ENCODE measurements around the gene PLEKHA8.

The PLEKHA8 gene

DNA sequence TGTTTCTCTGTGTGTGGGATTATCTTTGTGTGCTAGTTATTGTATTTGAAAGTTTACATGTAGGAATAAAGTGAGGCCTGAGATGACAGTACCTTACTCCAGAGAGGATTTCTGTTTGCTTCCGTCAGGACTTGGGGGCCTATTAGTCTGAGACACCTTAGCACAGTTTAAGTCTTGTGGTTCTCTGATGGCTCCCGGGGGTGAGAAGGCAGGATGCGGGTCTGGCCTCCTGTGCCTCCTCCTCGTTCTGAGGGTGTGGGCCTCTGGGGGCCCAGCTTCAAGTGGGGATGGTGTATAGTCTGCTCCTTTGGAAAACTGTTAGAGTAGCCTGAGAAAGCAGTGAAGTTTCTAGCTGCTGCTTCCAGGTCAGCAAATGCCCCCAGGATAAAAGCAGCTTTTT is 119.0 kb downstream of the PLEKHA8 start:
- DNase-seq = no peak

- DNase-seq = no peak
Measured at GRCh38 chr7:30147785-30148184, 119.6 kb downstream of the PLEKHA8 start.

DNA sequence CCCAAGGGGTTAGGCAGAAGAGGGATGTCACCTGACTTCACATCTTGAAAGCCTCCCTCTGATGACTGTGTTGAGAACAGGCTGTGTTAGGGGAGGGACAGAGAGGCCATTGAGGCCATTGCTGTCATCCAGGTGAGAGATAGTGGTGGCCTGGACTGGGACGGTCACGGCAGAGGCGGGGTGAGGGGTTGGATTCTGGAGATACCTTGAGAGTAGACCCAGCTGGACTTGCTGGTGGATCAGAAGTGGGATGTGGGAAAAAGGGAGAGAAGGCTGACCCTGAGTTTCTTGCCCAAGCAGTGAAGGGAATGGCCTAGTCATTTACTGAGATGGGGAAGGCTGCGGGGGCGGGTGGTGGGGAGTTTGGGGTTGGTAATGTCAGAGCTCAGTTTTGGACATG is 120.2 kb downstream of the PLEKHA8 start:
- DNase-seq = no peak

- peak; percentile 28 to 61 (median 58) for DNase-seq
Measured at GRCh38 chr7:30148951-30149459, 120.8 kb downstream of the PLEKHA8 start.

GRCh38 chr7:30149640-30150272 is 121.5 kb downstream of the PLEKHA8 start:
- no peak for DNase-seq

GRCh38 chr7:30150711-30151110 is 122.5 kb downstream of the PLEKHA8 start:
- no peak for DNase-seq

GRCh38 chr7:30154111-30154587 is 125.9 kb downstream of the PLEKHA8 start:
- DNase-seq = no peak

GRCh38 chr7:30155481-30155880 is 127.3 kb downstream of the PLEKHA8 start:
- no peak for DNase-seq

GRCh38 chr7:30157204-30157603 is 129.0 kb downstream of the PLEKHA8 start:
- DNase-seq = no peak

GRCh38 chr7:30159163-30159562 is 131.0 kb downstream of the PLEKHA8 start:
- DNase-seq = peak in 2 of 4 experiments; percentile 42 to 47

DNA sequence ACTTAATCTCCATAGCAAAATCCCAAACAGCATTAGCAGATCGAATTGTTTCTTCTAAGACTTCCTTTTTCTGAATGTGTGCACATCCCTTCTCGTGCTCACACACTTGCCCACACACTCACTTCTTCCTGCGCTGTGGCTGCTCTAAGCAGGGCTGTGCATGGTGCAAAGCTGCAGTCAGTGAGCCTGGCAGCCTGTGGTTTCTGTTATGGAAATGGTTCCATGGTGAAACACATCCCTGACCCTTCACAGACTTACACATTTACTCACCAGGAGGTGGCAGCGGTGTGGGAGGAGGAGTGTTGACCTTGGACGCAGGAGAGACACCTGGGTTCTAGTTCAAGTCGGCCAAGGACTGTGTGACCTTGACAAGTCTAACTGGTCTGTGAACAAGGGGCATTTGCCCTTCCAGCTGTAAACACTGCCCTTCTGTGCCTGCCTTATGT is 131.5 kb downstream of the PLEKHA8 start:
- DNase-seq = peak; percentile 82 to 96 (median 92)

- DNase-seq = no peak
Measured at GRCh38 chr7:30160329-30160728, 132.1 kb downstream of the PLEKHA8 start.

DNA sequence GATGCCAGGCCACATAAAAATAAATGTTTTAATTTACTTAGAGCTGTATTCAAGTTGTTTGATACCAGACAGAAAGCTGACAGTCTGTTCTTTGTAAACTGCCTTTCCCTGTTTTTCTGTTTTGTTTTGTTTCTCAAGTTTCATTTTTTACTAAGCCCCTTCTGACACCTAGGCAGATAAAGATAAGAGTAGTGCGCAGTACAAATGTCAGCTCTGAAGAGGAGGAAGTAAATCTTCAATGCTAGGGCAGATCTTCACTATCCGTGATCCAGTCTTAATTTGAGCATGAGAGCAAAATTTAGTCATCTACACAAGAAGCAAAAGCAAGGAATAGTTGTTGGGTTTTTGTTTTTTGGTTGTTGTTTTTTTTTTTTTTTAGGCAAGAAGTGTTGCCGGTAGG is 133.9 kb downstream of the PLEKHA8 start:
- peak in 2 of 4 experiments; percentile 21 to 29 for DNase-seq

DNA sequence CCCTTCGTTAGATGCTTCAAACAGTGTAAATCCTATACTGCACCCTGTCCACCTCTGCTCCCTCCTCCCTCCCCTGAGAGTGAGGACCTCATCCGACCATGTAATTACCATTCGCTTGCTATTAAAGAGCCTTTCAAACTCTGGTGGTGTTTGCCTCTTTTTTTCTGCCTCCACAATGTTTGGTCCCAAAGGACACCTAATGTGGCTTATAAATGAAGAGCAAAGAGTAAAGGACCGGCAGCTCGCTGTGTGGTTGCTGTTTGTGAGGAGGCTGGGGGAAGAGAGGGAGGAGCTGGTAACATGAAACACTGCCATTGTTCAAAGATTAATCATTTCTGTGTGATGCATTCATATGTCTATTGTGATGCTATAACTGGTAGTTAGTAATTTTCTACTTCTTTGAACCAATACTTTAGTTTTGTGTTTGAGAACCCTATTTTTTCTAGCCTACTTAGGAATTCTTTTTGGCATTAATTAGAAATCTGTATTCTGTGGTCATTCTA is 134.5 kb downstream of the PLEKHA8 start:
- DNase-seq = no peak

GRCh38 chr7:30163231-30163894 is 135.2 kb downstream of the PLEKHA8 start:
- DNase-seq = peak; percentile 74 to 85 (median 82)

DNA sequence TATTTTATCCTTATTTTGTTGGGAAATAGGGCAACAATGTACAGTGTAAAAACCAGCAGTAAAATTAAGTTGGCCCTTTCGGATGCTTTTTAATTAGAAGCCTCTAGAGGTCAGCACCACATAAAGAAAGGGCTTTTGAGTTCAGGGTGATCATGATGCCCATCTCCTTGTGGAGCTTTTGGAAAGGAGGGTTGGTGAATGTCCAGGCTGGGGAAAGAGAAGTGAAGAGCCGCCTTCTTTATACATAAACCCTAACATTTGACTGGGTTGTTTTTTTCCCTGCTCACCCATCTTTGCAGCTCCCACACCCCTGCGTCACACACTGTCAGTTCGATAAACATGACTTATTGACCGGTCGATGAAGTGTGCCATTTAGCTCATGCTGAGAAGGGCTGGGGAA is 136.4 kb downstream of the PLEKHA8 start:
- peak; percentile 74 to 90 (median 79) for DNase-seq

- no peak for DNase-seq
Measured at GRCh38 chr7:30165590-30165989, 137.4 kb downstream of the PLEKHA8 start.

DNA sequence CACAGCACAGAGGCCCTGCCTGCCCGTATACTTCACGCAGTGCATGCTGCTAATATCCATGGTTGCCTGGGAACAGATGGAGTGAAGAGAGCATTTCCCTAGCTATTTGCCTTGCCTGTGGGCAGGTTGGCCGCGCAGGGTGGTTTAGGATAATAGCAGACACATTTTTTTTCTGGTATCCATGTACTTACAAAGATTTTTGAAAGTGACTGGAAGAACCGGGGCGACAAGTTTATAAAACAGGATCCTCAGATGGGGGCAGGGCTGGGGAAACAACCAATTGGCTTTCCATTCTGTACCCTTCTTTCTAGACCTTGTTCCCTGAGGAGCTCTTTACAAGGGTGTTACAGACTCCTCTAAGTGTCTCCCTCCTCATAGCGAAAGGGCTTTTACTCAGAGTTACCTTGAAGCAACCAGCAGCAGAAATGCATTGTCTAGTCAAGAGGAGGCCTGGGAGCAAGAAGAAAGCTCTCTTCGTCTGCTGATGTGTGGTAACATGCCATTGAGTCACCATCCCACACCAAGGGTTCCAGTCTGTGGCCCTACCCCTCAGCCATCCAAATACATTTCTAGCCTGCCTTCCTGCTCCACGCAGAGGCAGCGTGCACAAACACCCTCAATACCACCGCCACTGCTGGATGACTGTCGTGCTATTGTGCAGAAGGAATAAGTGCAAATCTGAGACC is 138.1 kb downstream of the PLEKHA8 start:
- DNase-seq = peak; percentile 30 to 73 (median 64)

GRCh38 chr7:30166841-30167235 is 138.6 kb downstream of the PLEKHA8 start:
- DNase-seq = no peak

DNA sequence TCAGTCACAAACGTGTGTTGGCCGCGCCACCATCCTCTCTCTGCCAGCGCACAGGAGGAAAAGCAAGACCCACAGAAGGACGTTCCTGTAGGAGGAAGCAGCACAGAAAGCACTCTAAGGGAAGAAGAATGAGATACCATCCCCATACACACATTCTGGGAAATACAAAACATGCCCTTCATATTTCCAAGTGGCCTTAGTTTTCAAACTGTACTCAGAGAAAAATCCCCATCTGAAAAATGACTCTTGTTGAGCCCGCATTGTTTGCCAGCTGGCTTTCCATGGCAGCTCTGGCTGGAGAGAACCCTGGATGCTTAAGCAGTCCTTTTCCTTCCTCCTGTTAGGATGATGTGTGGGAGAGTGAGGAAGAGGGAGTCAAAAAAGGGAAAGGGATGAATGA is 139.7 kb downstream of the PLEKHA8 start:
- no peak for DNase-seq

DNA sequence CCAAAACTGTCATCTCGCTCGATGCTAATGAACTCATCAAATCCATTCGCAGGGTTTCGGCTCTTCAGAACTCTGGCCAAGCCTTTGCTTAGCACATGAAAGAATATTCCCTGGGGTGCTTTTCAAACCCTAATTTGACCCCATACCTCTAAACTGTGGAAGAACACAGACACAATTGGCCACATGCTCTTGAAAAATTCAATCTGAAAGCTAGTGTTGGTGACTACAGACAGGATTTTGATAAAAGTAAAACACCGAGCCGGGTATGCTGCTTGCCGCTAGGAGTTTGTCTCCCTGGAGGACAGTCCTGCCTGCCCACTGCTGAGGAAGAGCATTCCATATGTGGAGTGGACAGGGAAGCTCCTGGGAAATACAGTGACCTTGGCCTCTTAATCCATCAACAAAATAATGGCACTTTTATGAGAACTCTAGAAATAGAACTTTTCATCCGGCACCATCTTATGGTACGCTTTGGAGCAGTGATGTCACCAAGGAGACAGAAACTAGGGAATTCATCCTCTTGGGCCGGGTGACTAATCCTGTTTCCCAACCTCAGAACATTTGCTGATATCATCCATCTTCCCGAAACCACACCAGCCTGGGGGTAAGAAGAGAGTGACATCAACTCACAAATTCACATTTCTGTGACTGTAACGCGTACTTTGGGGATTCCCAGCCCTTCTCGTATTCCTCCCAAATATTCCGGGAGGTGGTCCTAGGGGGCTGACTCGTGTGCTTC is 140.8 kb downstream of the PLEKHA8 start:
- DNase-seq = peak; percentile 74 to 85 (median 80)

DNA sequence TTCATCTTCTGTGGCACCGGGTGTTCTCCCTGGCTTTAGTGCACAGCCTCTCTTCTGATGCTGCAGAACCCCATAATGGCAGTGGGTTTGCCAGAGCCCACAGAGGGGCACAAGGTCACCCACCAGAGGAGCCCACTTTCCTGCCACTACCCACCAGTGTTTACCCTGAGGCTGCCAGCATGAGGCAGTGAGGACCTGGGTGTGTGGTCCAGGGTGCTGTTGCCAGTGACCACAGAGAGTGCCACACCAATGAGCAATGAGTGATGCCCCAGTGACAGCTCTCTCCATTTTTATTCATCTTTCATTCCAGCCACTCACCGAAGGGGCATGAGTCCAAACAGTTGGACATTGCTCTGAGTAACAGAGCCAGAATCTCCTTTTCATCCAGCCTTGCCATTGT is 141.4 kb downstream of the PLEKHA8 start:
- DNase-seq = no peak

Data from suppressor macrophage (primary cell).